ENCODE measurements around the gene HJURP. TPM values are rescaled to one million over a fixed set of nuclear protein-coding genes. Genes with fewer than 3 reads are reported as not detected.

HJURP gene
- total RNA-seq, 1 experiment from 2014 or later: 35.0 TPM

- TF ChIP-seq CTCF (IDR thresholded peaks at IDR 0.05; ENCODE audit: insufficient read depth in 1 of 2, low read depth in 1 of 2, low read length in 1 of 2, severe bottlenecking in 1 of 2, unreplicated experiment in 1 of 2): no peak
- H3K4me3 Mint-ChIP-seq (ENCODE audit: unreplicated experiment): no peak overlapping the region
- Histone ChIP-seq H3K4me3 (ENCODE audit: low read depth, low read length) (no peak overlapping the region), H3K36me3 (ENCODE audit: control insufficient read depth, insufficient read depth, low read length) (peaks cover 2% of the 10 kb centered on the region), H3K9me3 (no peaks in the 10 kb centered on the region), H3K4me1 (no peaks in the 10 kb centered on the region), H3K27me3 (replicated peaks; ENCODE audit: control insufficient read depth, insufficient read depth, low read length) (no peaks in the 10 kb centered on the region)
- BruUV-seq (replicated peaks): no TSS peak
- no peaks in the 10 kb centered on the region for H3K9me3 Mint-ChIP-seq (ENCODE audit: unreplicated experiment)
- CTCF ChIA-PET: no interaction called here
- H3K36me3 Mint-ChIP-seq (ENCODE audit: insufficient read depth, unreplicated experiment): peaks cover 96% of the 10 kb centered on the region
- intact Hi-C loops (cut with micrococcal nuclease; ENCODE audit: unreplicated experiment): no loop called here
- no peaks in the 10 kb centered on the region for H3K27me3 Mint-ChIP-seq (ENCODE audit: insufficient read depth, unreplicated experiment)
- DNase-seq: no peak
- no peaks in the 10 kb centered on the region for H3K4me1 Mint-ChIP-seq (ENCODE audit: low read depth, unreplicated experiment)
- POLR2A ChIA-PET: no interaction called here
- H3K27ac Mint-ChIP-seq (ENCODE audit: unreplicated experiment): no peak overlapping the region
Measured at GRCh38 chr2:233838251-233838650, 16.1 kb downstream of the HJURP start.

GRCh38 chr2:233837694-233838229, 16.6 kb downstream of the HJURP start:
- Histone ChIP-seq H3K4me3 (ENCODE audit: low read depth, low read length) (no peak overlapping the region), H3K9me3 (no peaks in the 10 kb centered on the region), H3K27me3 (replicated peaks; ENCODE audit: control insufficient read depth, insufficient read depth, low read length) (no peaks in the 10 kb centered on the region), H3K4me1 (no peaks in the 10 kb centered on the region), H3K36me3 (ENCODE audit: control insufficient read depth, insufficient read depth, low read length) (peaks cover 2% of the 10 kb centered on the region)
- no peaks in the 10 kb centered on the region for H3K4me1 Mint-ChIP-seq (ENCODE audit: low read depth, unreplicated experiment)
- H3K4me3 Mint-ChIP-seq (ENCODE audit: unreplicated experiment): no peak overlapping the region
- ChIA-PET POLR2A (interaction anchor here (0.6 kb wide), 1 partner anchor 16 kb away, joined by 3 read pairs; the partner anchor contains the start of gene HJURP), CTCF (no interaction called here)
- no peak for DNase-seq
- no peaks in the 10 kb centered on the region for H3K27me3 Mint-ChIP-seq (ENCODE audit: insufficient read depth, unreplicated experiment)
- BruUV-seq (replicated peaks): no TSS peak
- intact Hi-C loops (cut with micrococcal nuclease; ENCODE audit: unreplicated experiment): no loop called here
- no peaks in the 10 kb centered on the region for H3K9me3 Mint-ChIP-seq (ENCODE audit: unreplicated experiment)
- peaks cover 91% of the 10 kb centered on the region for H3K36me3 Mint-ChIP-seq (ENCODE audit: insufficient read depth, unreplicated experiment)
- no peak for TF ChIP-seq CTCF (IDR thresholded peaks at IDR 0.05; ENCODE audit: insufficient read depth in 1 of 2, low read depth in 1 of 2, low read length in 1 of 2, severe bottlenecking in 1 of 2, unreplicated experiment in 1 of 2)
- no peak overlapping the region for H3K27ac Mint-ChIP-seq (ENCODE audit: unreplicated experiment)

GRCh38 chr2:233836359-233836758, 18.0 kb downstream of the HJURP start:
- POLR2A ChIA-PET: no interaction called here
- BruUV-seq (replicated peaks): no TSS peak
- Mint-ChIP-seq H3K27ac (ENCODE audit: unreplicated experiment) (no peak overlapping the region), H3K9me3 (ENCODE audit: unreplicated experiment) (no peaks in the 10 kb centered on the region), H3K4me3 (ENCODE audit: unreplicated experiment) (no peak overlapping the region), H3K36me3 (ENCODE audit: insufficient read depth, unreplicated experiment) (peaks cover 77% of the 10 kb centered on the region), H3K4me1 (ENCODE audit: low read depth, unreplicated experiment) (no peaks in the 10 kb centered on the region), H3K27me3 (ENCODE audit: insufficient read depth, unreplicated experiment) (no peaks in the 10 kb centered on the region)
- Histone ChIP-seq H3K36me3 (ENCODE audit: control insufficient read depth, insufficient read depth, low read length) (no peaks in the 10 kb centered on the region; the same call in none of the 2 replicates), H3K4me3 (ENCODE audit: low read depth, low read length) (no peak overlapping the region), H3K4me1 (no peaks in the 10 kb centered on the region), H3K9me3 (no peaks in the 10 kb centered on the region), H3K27me3 (replicated peaks; ENCODE audit: control insufficient read depth, insufficient read depth, low read length) (no peaks in the 10 kb centered on the region)
- intact Hi-C loops (cut with micrococcal nuclease; ENCODE audit: unreplicated experiment): no loop called here
- CTCF ChIA-PET: no interaction called here
- no peak for TF ChIP-seq CTCF (IDR thresholded peaks at IDR 0.05; ENCODE audit: insufficient read depth in 1 of 2, low read depth in 1 of 2, low read length in 1 of 2, severe bottlenecking in 1 of 2, unreplicated experiment in 1 of 2)
- DNase-seq: no peak

Measured in Caco-2 (cell line).